ENCODE measurements around the gene ARHGEF17.

DNA sequence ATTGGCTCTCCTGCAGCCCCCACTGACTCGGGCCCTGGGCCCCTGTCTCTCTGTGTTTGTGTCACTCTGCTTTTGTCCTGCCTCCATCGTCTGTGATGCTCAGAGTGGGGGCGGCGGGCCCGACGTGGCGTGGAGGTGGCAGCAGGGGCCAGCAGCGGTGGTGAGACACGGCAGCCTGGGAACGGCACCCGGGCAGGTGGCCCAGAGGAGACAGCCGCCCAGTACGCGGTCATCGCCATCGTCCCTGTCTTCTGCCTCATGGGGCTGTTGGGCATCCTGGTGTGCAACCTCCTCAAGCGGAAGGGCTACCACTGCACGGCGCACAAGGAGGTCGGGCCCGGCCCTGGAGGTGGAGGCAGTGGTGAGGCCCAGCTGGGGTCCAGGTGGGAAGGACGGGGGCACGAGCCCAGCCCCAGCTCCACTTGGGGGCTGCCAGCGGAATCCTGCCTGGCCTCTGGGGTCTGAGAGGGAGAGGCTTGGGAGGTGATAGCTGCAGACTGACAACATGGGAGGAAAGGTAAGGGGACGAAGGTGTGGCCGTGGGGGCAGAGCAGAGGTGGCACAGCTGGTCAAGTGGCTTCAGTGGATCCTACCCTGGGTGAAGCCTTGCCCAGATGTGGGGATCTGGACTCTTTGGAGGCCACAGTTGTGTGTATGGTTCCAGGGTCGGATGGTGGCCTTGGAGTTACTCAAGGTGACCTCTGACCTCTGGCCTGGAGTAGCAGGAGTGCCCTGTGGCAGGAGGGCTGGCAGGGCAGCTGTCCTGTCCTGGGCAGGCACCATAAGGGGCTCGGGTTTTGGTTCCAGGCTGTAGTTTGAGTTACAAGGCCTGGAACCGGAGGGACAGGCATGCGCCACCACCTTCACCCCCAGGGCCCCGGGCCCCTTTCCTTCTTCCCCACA, 84.3 kb downstream of the ARHGEF17 start:
- TF ChIP-seq, protein P1, sequence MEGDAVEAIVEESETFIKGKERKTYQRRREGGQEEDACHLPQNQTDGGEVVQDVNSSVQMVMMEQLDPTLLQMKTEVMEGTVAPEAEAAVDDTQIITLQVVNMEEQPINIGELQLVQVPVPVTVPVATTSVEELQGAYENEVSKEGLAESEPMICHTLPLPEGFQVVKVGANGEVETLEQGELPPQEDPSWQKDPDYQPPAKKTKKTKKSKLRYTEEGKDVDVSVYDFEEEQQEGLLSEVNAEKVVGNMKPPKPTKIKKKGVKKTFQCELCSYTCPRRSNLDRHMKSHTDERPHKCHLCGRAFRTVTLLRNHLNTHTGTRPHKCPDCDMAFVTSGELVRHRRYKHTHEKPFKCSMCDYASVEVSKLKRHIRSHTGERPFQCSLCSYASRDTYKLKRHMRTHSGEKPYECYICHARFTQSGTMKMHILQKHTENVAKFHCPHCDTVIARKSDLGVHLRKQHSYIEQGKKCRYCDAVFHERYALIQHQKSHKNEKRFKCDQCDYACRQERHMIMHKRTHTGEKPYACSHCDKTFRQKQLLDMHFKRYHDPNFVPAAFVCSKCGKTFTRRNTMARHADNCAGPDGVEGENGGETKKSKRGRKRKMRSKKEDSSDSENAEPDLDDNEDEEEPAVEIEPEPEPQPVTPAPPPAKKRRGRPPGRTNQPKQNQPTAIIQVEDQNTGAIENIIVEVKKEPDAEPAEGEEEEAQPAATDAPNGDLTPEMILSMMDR (IDR thresholded peaks at IDR 0.05; ENCODE audit: low read length): no peak
- TF ChIP-seq EZH2 (optimal IDR thresholded peaks at IDR 0.05; ENCODE audit: low read depth, low read length): no peak

Measured in MM.1S (cell line).